ENCODE data around the gene FBN2.

GRCh38 chr5:128491291-128491690 is 46.8 kb downstream of the FBN2 start:
- TF ChIP-seq CTCF (IDR thresholded peaks at IDR 0.05) (no peak), POLR2A (IDR thresholded peaks at IDR 0.05) (no peak)

Data from Peyer's patch (tissue), 4 donors.